Endodermal cell (in vitro differentiated cells): ENCODE data around the gene ETFA. TPM values are rescaled to one million over a fixed set of nuclear protein-coding genes. Genes with fewer than 3 reads are reported as not detected.
A peak's percentile ranks its signal among the peaks of the same experiment; 100 is the strongest.

Experiments
- DNase-seq: peaks from one replicate; pipeline ENCODE4 v3.0.0-alpha.2; 2017
- H3K27ac ChIP-seq: 2 replicates; pipeline ENCODE4 v1.5.1; 2013; ENCODE audit warnings: mild to moderate bottlenecking, low read depth, low read length, moderate library complexity
- H3K27me3 ChIP-seq: 2 replicates; pipeline ENCODE4 v1.6.1; 2013; ENCODE audit warnings: mild to moderate bottlenecking, low read length, moderate library complexity; ENCODE audit not compliant: insufficient read depth, control insufficient read depth, poor library complexity, severe bottlenecking
- H3K36me3 ChIP-seq: 2 replicates; pipeline ENCODE4 v1.7.0; 2013; ENCODE audit warnings: mild to moderate bottlenecking, low read length, moderate library complexity; ENCODE audit not compliant: control insufficient read depth, insufficient read depth
- H3K4me1 ChIP-seq: one replicate; pipeline ENCODE4 v1.7.0; 2013; ENCODE audit warnings: low read length; ENCODE audit not compliant: control insufficient read depth, insufficient read depth
- H3K4me3 ChIP-seq: 2 replicates; pipeline ENCODE4 v1.5.1; 2013; ENCODE audit warnings: mild to moderate bottlenecking, low read length, moderate library complexity
- H3K9ac ChIP-seq: 2 replicates; pipeline ENCODE4 v1.6.1; 2013; ENCODE audit warnings: mild to moderate bottlenecking, low read length, moderate library complexity; ENCODE audit not compliant: poor library complexity, severe bottlenecking; ENCODE audit errors: extremely low read depth
- H3K9me3 ChIP-seq: 2 replicates; pipeline ENCODE4 v1.6.1; 2013; ENCODE audit warnings: mild to moderate bottlenecking, low read length, moderate library complexity; ENCODE audit not compliant: control insufficient read depth
- H3K27ac Mint-ChIP-seq: 2 replicates; pipeline ENCODE4 v1.8.0; 2020; ENCODE audit warnings: mixed read lengths
- H3K27me3 Mint-ChIP-seq: 2 replicates; pipeline ENCODE4 v1.8.0; 2021; ENCODE audit warnings: mild to moderate bottlenecking, mixed read lengths; ENCODE audit not compliant: insufficient read depth
- H3K36me3 Mint-ChIP-seq: 2 replicates; pipeline ENCODE4 v1.8.0; 2020; ENCODE audit warnings: low read depth, mixed read lengths
- H3K4me1 Mint-ChIP-seq: 2 replicates; pipeline ENCODE4 v1.8.0; 2020; ENCODE audit warnings: mixed read lengths
- H3K4me3 Mint-ChIP-seq: 2 replicates; pipeline ENCODE4 v1.8.0; 2020; ENCODE audit warnings: mild to moderate bottlenecking, moderate library complexity, mixed read lengths
- H3K9me3 Mint-ChIP-seq: 2 replicates; pipeline ENCODE4 v1.8.0; 2020; ENCODE audit warnings: mild to moderate bottlenecking, mixed read lengths
- CTCF ChIP-seq: fragments of 200-600 bp; sonication (generic); conservative IDR thresholded peaks from 2 replicates; pipeline ENCODE4 v1.5.0; 2021; ENCODE audit warnings: antibody characterized with exemption, mild to moderate bottlenecking
- WGBS, 2 experiments: methylation state at CpG; one replicate each; pipeline versions ENCODE4 v1.1.5 to v1.1.7; 2013; ENCODE audit warnings: missing lambda C conversion rate in 2 of 2, mixed read lengths in 1 of 2; ENCODE audit not compliant: insufficient coverage in 1 of 2, insufficient read length in 1 of 2; 5-methylcytosine and 5-hydroxymethylcytosine counted together
- total RNA-seq, 2 donors: library from RNA; stranded (reverse); fragmentation: NEBNext Ultra II Directional in 1 of 2; extraction: Animal tissue kit (Norgen Biotek cat#: 25700) in 1 of 2; gene quantifications; 2 replicates in 1 of 2; 3 replicates in 1 of 2; pipeline ENCODE4 v1.2.1, GENCODE V29; 2021

ETFA gene
- total RNA-seq, 2 donors from 2014 or later: 142 to 157 TPM

GRCh38 chr15:76239786-76240185, 71.5 kb downstream of the ETFA start:
- Mint-ChIP-seq H3K4me3 (no peak overlapping the region), H3K27ac (no peak overlapping the region), H3K9me3 (no peaks in the 10 kb centered on the region), H3K36me3 (peaks cover 12% of the 10 kb centered on the region), H3K4me1 (peaks cover 4% of the 10 kb centered on the region), H3K27me3 (no peaks in the 10 kb centered on the region)
- Histone ChIP-seq H3K27me3 (no peaks in the 10 kb centered on the region), H3K27ac (no peak overlapping the region), H3K9me3 (no peaks in the 10 kb centered on the region), H3K4me1 (no peaks in the 10 kb centered on the region), H3K36me3 (peaks cover 11% of the 10 kb centered on the region), H3K4me3 (no peak overlapping the region), H3K9ac (no peak overlapping the region)
- no peak for TF ChIP-seq CTCF
- no peak for DNase-seq
- WGBS, 2 experiments: 88% methylated on average over 1 of the region's 1 CpG; no CpG with 5 or more reads in 1 of the 2 experiments

- 67 to 95% methylated on average over 1 to 2 of the region's 2 CpGs for WGBS, 2 experiments
- H3K27ac ChIP-seq: no peak overlapping the region
- H3K9ac ChIP-seq: no peak overlapping the region
- Mint-ChIP-seq H3K4me3 (no peak overlapping the region), H3K27me3 (peaks cover 4% of the 10 kb centered on the region), H3K36me3 (peaks cover 2% of the 10 kb centered on the region), H3K4me1 (peaks cover 10% of the 10 kb centered on the region), H3K9me3 (no peaks in the 10 kb centered on the region), H3K27ac (no peak overlapping the region)
- DNase-seq: no peak
- peaks cover 19% of the 10 kb centered on the region for H3K27me3 ChIP-seq
- H3K4me1 ChIP-seq: peaks cover 5% of the 10 kb centered on the region
- TF ChIP-seq CTCF: no peak
- H3K4me3 ChIP-seq: no peak overlapping the region
- H3K36me3 ChIP-seq: no peaks in the 10 kb centered on the region
- H3K9me3 ChIP-seq: no peaks in the 10 kb centered on the region
Observed at GRCh38 chr15:76236350-76236749, 74.9 kb downstream of the ETFA start.

GRCh38 chr15:76235186-76235826, 76.0 kb downstream of the ETFA start:
- H3K27ac ChIP-seq: no peak overlapping the region
- 69 to 76% methylated on average over 2 to 3 of the region's 3 CpGs for WGBS, 2 experiments
- peak; percentile 70 for TF ChIP-seq CTCF
- H3K36me3 ChIP-seq: peaks cover 7% of the 10 kb centered on the region
- H3K4me1 ChIP-seq: peaks cover 5% of the 10 kb centered on the region
- Mint-ChIP-seq H3K27ac (no peak overlapping the region), H3K36me3 (peaks cover 9% of the 10 kb centered on the region), H3K27me3 (peaks cover 4% of the 10 kb centered on the region), H3K9me3 (no peaks in the 10 kb centered on the region), H3K4me3 (no peak overlapping the region), H3K4me1 (peaks cover 10% of the 10 kb centered on the region)
- H3K9ac ChIP-seq: no peak overlapping the region
- no peaks in the 10 kb centered on the region for H3K9me3 ChIP-seq
- H3K4me3 ChIP-seq: no peak overlapping the region
- DNase-seq: no peak
- peaks cover 19% of the 10 kb centered on the region for H3K27me3 ChIP-seq
